Inflammatory macrophage treated with lipopolysaccharide for 4 hours (primary cell): Measurements from ENCODE around the gene ZCCHC3.
A peak's percentile ranks its signal among the peaks of the same experiment; 100 is the strongest.
"Not testable (repeated sequence)": the region's sequence is repeated elsewhere in the genome, so short reads cannot be mapped to it uniquely, and the experiment has no call there.

Experiments used
- DNase-seq: peaks from one replicate; pipeline ENCODE4 v3.0.0-alpha.2; 2020

ZCCHC3 gene, protein sequence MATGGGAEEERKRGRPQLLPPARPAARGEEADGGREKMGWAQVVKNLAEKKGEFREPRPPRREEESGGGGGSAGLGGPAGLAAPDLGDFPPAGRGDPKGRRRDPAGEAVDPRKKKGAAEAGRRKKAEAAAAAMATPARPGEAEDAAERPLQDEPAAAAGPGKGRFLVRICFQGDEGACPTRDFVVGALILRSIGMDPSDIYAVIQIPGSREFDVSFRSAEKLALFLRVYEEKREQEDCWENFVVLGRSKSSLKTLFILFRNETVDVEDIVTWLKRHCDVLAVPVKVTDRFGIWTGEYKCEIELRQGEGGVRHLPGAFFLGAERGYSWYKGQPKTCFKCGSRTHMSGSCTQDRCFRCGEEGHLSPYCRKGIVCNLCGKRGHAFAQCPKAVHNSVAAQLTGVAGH

DNA sequence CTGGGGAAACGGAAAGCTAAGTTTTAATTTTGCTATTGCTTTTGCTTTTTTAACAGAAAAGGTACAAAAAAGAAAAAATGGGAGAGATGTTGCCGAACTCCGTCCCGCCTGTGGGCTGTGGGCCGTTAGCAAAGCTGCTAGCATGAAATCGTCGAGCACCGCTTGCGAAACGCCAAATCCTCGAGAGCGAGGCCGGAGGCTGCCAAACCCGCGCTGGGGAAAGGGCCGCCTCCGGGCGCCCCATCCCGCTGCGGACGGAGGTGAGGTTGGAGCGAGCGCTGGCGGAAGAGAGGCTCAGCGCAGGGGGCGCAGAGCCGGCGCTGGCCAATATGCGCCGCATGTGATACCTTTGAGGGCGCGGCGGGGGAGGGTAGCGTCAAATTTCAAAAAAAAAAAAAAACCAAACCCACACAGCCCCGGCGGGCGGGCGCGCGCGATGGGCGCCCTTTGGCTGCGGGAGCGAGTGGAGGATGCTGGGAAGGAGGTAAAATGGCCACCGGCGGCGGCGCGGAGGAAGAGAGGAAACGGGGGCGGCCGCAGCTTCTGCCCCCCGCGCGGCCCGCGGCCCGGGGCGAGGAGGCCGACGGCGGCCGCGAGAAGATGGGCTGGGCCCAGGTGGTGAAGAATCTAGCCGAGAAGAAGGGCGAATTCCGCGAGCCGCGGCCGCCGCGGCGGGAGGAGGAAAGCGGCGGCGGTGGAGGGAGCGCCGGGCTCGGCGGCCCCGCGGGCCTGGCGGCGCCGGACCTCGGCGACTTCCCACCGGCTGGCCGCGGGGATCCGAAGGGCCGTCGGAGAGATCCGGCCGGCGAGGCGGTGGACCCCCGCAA lies at the start of gene ZCCHC3:
TSS of gene ZCCHC3 (plus strand) at position 473 of the 827 bp plus-strand sequence. CDS start at position 490, 17 bp downstream.
- DNase-seq = peak; percentile 91

DNA sequence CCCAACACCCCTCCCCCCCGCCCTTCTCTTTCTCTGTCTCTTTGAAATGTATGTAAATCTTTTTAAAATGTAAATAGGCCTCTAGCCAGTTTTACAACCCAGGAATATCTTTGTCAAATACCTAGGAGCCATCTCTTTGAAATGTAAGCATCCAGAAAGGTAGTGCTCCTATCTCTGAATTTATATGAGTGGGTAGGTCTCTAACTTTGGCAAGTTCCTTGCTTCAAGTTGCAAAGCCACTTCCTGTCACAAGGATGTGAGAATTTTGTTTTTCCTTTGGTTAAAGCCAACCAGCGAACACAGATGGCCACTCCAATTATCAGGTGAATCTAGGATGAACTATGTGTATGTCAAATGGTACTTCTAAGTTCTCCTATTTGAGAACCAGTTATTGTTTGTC lies 46.0 kb upstream of the ZCCHC3 start:
- DNase-seq = peak; percentile 12

DNA sequence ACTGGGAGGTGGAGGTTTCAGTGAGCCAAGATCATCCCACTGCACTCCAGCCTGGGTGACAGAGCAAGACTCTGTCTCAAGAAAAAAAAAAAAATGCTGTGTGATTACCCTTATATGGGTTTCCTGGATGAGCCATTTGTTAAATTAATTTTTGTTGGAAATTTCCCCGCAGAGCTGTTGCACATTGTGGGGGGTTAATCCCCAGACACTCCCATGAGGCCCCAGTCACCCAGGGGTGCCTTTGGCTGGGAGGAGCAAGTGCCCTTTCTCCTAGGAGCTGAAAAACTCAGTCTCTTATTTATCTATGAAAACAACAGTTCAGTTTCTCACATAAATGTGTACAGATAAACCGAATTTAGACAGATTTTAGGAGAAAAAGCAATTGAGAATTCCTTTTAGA lies 44.6 kb upstream of the ZCCHC3 start:
- DNase-seq = no peak

DNA sequence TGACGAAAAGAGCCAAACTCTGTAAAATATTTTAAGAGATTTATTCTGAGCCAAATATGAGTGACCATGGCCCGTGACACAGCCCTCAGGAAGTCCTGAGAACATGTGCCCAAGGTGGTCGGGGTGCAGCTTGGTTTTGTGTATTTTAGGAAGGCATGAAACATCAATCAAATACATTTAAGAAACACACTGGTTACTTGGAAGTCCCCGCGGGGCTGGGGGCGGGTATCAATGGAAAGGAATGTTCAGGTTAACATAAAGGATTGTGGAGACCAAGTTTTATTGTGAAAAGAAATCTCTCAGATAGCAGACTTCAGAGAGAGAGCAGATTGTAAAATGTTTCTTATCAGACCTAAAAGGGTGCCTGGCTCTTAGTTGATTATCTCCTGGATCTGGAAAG lies 43.9 kb upstream of the ZCCHC3 start:
- DNase-seq = not testable (repeated sequence)

DNA sequence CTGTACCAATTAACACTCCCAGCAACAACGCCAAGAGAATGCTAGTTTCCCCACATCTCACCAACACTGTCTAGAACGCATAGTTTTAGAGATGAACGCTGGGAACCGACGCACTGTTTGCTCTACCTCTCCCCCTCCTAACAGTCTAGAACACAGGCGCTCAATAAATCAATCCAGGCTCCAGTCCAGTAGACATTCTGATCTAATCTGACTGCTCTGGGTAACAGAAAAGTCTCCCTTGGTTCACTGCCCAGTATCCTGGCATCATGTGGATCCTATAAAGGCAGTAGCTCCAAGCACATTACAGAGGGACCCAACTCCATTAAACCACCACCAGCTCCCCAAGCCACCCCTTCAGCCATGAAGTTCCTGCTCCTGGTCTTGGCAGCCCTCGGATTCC lies 40.0 kb upstream of the ZCCHC3 start, which contains the start of gene DEFB132:
TSS of gene DEFB132 (plus strand) at position 306 of the 400 bp plus-strand sequence. CDS start at position 361, 55 bp downstream.
- DNase-seq = no peak

DNA sequence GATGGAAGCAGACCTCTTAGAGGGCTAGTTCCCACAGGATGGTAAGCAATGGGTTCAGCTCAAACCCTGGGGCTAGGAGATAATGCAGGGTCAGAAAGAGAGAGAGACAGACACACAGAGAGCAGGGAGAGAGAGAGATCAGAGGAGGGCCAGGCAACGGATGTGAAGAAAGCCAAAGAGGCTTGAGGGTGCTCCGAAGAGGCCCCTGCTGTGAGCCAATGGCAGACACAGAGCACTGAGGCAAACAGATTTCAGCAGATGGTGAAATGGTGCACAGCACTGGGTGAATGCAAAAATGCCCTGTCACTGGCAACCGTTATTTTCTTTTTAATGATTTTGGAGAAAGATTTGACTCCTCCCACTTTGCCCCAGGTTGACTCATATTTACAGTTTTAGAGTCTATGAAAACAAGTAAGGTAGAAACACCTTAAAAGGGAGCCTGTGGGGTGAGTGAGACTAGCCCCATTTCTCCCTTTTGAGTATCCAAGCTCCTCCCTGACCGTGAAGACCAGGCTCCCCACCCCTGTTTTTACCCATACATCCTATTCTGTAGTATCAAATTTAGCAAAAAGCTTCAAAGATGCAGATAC lies 39.0 kb upstream of the ZCCHC3 start:
- DNase-seq = no peak

DNA sequence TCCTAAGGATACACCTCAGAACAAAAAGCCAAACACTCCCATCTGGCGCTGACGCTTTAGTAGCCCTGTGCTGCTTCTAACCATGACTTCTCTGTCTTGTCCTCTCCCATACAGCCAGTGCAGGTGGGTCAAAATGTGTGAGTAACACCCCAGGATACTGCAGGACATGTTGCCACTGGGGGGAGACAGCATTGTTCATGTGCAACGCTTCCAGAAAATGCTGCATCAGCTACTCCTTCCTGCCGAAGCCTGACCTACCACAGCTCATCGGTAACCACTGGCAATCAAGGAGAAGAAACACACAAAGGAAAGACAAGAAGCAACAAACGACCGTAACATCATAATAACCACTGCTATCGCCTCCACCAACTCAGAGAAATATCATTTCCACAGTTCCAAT lies 38.4 kb upstream of the ZCCHC3 start:
- DNase-seq = no peak

DNA sequence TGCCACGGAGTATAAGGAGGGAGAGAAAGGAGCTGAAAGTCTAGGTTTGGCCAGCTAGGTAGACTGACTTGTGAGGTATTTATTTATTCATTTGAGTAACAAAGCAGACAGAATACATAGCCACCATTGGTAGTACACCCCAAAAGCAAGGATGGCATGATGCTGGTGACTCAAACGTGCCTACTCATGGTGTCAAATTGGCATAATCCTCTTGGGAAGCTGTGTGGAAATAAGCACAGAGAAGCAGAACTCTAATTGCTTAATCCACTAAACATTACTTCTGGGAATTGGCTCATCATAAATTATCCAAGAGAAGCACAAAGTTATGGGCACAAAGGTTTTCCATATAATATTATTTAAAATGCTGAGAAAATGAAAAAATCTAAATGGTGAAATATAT lies 37.4 kb upstream of the ZCCHC3 start:
- DNase-seq = peak; percentile 78

DNA sequence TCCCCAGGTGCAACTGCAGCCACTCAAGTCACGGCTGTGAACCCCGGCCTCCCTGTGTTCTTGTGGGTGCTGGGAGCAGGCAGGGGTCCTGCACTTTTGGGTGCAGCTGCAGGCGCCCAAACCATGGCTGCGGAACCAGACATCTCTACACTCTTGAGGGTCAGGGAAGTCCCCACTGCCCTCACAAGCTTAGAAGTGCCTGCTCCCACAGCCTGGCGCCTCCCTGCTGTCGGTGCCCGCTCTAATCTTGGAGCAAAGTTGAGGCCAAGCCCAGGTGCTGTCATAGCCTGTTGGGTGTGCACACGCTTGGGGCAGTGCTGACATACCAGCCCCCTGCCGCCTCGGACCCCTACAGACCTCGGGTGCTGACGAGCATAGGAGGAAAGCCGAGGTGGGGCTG lies 33.7 kb upstream of the ZCCHC3 start:
- no peak for DNase-seq

DNA sequence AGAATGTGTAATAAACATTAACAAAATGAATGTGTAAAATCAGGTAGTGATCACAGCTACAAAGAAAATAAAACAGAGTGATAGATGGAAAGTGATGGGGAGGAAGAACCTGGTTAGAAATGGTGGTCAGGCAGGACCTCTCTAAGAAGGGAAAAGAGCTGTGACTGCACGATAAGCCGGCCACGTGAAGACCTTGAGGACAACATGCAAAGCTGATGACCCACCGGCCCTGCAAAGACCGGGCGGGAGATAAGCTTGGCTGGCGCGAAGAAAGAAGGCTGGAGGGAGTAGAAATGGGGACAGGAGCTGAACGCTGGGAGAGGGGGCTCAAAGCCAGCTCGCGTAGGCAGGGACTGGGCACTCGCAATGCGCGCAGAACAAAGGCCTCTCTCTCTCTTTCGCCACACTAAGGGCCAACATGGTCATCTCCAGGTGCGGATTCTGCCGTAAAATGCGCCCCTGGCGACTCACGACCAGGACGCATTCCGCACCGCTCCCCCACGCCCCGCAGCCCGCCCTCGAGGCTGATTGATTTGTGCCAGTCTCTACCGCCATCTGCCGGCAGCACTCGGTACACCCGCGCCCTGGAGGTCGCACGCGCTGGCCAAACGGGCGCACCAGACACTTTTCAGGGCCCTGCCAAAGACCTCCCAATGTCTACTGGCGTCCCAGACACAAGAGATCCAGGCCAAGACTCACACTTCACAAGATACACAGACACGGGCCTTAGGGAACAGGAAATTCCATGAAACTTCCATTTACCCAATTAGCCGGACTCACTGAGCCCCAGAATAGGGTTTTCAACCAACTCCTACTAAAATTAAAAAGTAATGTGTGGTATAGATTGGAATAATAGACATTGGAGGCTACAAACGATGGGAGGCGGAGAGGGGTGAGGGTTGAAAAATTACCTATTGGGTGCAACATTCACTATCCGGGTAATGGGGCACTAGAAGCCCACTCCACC lies 30.5 kb upstream of the ZCCHC3 start:
- peak; percentile 65 for DNase-seq

DNA sequence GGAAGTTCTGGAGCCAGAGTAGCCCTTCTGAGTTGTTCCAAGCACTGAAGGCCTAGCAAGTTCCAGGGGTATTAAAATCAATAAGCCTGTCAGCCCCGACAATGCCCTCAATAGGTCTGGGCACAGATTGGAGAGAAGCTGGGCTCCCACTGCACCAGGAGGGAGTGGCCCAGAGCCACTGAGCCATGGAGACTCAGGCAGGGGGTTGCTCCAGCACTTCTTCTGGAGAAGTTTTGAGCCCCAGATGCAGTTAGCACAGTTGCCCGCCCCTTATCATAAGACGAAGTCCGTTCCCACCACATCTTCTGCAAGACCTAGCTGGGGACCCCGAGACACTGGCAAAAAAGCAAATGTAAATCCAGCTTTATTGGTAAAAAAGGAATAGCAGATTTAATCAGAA lies 26.9 kb upstream of the ZCCHC3 start:
- no peak for DNase-seq

DNA sequence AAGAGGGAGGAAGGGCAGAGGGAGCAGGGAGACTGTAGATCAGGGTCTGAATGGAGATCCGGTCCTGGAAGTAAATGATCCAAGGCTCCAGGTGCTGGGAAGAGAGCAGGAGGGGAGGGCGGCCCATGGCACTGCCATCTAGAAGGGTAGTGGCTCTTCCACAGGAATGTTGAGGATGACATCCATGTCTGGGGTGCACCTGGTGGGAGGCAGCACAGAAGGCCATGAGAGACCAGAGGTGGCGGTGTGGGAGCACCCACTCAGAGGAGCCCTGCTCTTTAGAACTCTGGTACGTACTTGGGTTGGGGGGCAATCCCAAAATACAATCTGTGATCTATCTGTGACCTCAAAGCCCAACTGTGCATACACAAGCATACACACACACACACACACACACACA lies 26.3 kb upstream of the ZCCHC3 start:
- no peak for DNase-seq

DNA sequence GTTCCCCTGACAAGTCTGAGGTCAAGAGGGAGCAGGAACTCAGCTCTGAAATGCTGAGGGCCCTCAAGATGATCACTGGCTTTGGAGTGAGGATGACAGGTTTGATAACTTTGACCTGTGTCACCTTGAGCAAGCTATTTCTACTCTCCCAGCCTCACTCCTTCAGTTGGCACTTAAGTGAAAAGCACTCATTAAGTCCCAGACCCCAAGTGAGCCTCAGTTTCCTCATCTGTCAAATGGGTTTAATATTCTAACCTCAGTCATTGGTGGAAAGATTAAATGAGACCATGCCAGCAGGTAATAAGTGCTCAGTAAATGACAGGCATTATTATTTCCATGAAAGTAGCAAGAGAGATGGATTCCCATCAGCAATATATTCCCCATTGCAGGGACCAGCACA lies 25.8 kb upstream of the ZCCHC3 start:
- no peak for DNase-seq

DNA sequence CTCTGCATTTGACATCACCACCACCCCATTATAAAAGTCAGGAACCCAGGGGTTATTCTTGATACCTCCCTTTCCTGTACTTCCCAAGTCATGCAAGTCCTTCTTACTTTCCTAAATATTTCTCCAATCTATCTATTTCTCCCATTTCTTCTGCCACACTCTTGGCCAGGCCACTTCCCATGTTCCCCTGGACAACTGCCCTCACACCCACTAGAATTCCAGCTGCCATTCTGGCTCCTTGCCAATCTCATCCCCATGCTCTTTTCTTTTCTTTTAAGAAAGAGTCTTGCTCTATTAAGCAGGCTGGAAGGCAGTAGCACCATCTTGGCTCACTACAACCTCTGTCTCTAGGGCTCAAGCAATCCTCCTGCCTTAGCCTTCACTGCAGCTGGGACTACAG lies 24.7 kb upstream of the ZCCHC3 start:
- no peak for DNase-seq

DNA sequence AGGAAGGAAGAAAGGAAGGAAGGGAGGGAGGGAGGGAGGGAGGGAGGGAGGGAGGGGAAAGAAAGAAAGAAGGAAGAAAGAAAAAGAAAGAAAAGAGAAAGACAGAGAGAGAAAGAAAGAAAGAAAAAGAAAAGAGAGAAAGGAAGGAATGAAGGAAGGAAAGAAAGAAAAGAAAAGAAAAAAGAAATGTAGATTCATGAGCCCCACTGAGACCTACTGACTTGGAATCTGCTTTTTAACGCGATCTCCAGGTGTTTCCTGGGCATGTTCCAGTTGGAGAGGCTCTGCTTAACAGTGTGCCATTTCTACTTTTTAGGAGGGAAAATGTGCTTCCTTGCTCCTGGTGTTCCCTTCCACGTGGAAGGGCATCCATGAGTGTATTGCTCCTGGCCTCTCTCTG lies 23.5 kb upstream of the ZCCHC3 start:
- DNase-seq = no peak

DNA sequence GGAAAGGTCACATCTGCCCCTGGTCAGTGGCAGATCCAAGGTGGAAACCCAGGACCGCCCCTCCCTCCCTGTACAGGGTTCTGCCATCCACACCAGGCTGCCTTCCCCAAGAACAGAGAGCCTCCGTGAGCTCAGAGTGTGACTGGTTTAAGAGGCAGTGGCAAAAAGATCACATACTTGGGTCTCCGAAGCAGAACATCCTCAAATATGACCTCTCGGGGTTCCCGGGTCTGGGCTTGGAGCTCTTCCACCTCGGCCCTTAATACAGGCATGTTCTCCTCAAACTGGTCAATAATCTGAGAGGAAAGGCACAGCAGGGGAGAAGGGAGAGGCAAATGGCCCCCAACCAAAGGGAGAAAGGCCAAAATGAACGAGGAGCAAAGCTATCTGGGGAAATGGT lies 21.6 kb upstream of the ZCCHC3 start:
- DNase-seq = no peak

DNA sequence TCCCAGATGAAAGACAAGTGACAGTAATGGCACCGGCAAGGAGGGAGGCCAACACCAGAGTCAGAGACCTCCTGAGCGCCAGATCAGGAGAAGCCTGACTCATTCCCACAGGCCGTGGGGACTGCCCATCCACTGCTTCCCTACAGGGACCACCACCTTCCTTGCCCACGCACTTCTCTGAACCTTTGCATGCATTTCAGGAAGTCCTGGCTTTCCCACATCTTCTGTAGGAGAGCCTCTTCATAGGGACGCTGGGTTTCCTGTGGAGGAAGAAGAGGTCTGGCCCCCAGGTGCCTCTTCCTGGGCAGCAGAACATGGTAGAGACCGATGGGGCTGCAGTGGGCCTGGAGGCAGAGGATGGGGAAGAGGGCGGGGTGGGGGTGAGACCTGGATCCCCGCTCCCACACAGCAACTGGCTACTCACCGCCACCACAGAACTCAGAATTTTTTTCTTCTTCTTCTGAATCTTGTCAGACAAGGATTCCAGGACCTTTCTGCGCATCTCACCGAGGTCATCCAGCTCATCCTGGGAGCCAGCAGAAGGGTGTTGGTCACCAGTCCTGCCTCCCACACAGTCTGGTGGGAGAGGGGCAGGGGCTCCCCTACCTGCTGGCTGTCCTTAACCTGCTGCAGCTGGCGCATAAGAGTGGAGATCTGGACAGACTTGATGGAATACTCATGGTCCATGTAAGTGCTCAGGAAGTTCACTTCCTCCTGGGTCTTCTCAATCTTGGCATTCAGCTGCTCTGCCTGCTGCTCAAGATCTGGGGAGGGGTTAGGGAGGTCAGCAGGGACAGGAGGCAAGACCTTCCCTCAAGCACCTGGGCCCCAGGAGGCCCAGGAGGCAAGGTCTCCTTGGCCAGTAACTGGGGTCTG lies 20.5 kb upstream of the ZCCHC3 start:
- DNase-seq = no peak

DNA sequence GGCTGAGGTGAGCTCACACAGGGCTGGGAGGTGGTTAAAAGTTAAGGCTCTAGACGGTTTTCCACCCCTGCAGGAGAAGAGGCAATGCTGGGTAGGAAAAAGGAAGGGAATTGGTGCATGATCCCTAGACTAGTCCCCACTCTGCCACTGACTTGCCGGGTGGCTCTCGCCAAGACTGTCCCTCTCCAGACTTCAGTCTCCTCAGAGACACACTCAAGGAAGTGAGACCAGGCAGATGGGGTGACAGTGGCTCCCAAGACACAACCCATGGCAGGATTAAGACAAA lies 19.9 kb upstream of the ZCCHC3 start:
- DNase-seq = no peak

DNA sequence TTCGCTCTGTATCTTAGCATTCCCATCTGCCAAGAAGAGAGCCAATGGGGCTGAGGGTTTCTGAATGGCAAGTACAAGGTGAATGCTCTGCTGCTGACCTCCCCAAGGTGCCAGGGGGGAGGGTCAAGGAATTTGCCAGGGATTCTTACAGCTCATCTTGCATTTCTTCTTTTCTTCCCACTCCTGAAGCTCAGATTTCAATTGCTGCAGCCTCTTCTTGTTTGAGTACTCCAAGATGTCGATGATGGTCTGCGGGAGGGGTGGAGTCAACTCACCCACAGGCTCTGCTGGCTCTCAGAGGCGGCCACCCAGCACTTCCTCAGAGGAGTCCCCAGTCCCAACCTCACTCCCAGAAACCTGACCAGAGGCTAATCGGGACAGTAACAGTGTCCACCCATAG lies 19.2 kb upstream of the ZCCHC3 start:
- no peak for DNase-seq

DNA sequence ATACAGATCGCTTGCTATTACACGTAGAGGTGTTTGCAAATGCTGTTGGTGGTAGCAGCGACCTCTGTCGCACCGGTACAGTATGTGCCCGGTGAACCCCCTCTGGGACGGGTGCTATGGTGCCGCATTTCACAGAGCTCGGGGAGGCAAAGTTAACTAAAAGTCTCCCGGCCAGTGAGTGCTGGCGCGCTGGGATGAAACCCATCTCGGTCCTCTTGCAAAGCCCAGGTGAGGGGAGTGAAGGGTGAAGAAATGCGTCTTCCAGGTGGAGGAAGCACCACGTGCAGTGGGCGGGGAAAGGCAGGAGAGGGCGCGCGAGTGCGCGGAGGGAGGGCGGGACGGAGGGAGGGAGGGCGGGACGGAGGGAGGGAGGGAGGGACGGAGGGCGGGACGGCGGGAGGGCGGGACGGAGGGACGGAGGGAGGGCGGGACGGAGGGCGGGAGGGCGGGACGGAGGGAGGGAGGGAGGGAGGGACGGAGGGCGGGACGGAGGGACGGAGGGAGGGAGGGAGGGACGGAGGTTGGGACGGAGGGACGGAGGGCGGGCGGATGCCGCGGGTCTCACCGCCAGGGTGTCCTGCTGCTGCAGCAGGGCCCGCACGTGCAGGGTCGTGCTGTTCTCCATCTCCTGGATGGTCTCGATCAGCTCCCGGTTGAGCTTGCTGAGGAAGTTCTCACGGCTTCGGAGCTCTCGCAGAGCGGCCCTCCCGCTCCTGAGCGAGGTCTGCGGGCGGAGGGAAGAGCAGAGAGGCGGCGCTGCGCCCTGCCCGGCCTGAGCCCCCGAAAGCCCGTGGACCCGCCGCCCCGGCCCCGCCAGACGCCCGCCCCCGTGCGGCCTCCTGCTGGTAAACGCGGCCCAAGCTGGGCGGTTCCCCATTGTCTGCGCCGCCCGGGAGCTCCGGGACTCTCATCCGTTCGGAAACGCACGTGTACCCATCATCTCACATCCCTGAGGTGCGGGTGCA lies 18.5 kb upstream of the ZCCHC3 start:
- DNase-seq = no peak
